Muscle layer of colon (tissue), 2 donors: Measurements from ENCODE around the gene RSPH1.

Experiments
- H3K27ac ChIP-seq: one replicate; pipeline ENCODE4 v1.7.0; 2013; ENCODE audit warnings: low read depth, mild to moderate bottlenecking, low read length, moderate library complexity
- H3K27me3 ChIP-seq, 2 donors: one replicate each; pipeline ENCODE4 v1.7.0; 2013; ENCODE audit warnings: low read length in 2 of 2, mild to moderate bottlenecking in 2 of 2; ENCODE audit not compliant: insufficient read depth in 2 of 2, control insufficient read depth in 1 of 2
- H3K36me3 ChIP-seq: one replicate; pipeline ENCODE4 v1.7.0; 2013; ENCODE audit warnings: mild to moderate bottlenecking, low read length; ENCODE audit not compliant: insufficient read depth
- H3K4me1 ChIP-seq: one replicate; pipeline ENCODE4 v1.7.0; 2013; ENCODE audit warnings: mild to moderate bottlenecking, low read length; ENCODE audit not compliant: insufficient read depth
- H3K4me3 ChIP-seq, 2 donors: one replicate each; pipeline ENCODE4 v1.7.0; 2013; ENCODE audit warnings: low read length in 2 of 2, low read depth in 1 of 2, mild to moderate bottlenecking in 1 of 2, moderate library complexity in 1 of 2
- H3K9ac ChIP-seq: one replicate; pipeline ENCODE4 v1.7.0; 2013; ENCODE audit warnings: low read length
- H3K9me3 ChIP-seq: one replicate; pipeline ENCODE4 v1.7.0; 2013; ENCODE audit warnings: mild to moderate bottlenecking, low read length
- donor health status: abdominal sarcoma.
- donor health status: Adenocarcinoma of cecum.

Gene RSPH1

GRCh38 chr21:42469272-42469671, 26.8 kb downstream of the RSPH1 start:
- Histone ChIP-seq H3K9ac (no peak overlapping the region), H3K36me3 (no peaks in the 10 kb centered on the region), H3K27me3 (no peaks in the 10 kb centered on the region), H3K9me3 (no peaks in the 10 kb centered on the region), H3K4me3 (no peak overlapping the region), H3K27ac (no peak overlapping the region), H3K4me1 (peaks cover 3% of the 10 kb centered on the region)

- Histone ChIP-seq H3K36me3 (no peaks in the 10 kb centered on the region), H3K9ac (no peak overlapping the region), H3K27me3 (no peaks in the 10 kb centered on the region), H3K4me3 (no peak overlapping the region), H3K4me1 (peaks cover 3% of the 10 kb centered on the region), H3K27ac (no peak overlapping the region), H3K9me3 (no peaks in the 10 kb centered on the region)
These were observed 27.4 kb downstream of the RSPH1 start for GRCh38 chr21:42468491-42469131.

- peaks cover 3% of the 10 kb centered on the region for H3K4me1 ChIP-seq
- H3K9ac ChIP-seq: no peak overlapping the region
- H3K27ac ChIP-seq: no peak overlapping the region
- H3K27me3 ChIP-seq: no peaks in the 10 kb centered on the region
- no peaks in the 10 kb centered on the region for H3K36me3 ChIP-seq
- H3K9me3 ChIP-seq: no peaks in the 10 kb centered on the region
- H3K4me3 ChIP-seq: no peak overlapping the region
These were observed 28.7 kb downstream of the RSPH1 start for GRCh38 chr21:42467140-42467983.

DNA sequence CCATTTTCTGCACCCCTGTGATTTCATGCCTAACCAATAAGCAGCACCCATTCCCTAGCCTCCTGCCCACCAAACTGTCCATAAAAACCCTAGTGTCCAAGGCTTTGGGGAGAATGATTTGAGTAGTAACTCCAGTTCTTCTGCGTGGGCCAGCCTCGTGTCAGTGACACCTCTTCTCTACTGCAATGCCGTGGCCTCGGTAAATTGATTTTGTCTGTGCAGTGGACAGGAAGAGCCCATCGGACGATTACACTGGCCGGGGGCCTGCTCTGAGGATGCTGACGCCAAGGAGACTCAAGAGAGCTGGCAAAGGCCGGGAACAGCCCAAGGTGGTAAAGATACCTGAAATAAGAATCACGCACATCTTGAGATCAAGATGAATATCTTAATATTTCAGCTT, 29.3 kb downstream of the RSPH1 start:
- Histone ChIP-seq H3K9ac (no peak overlapping the region), H3K27ac (no peak overlapping the region), H3K4me3 (no peak overlapping the region), H3K36me3 (no peaks in the 10 kb centered on the region), H3K4me1 (peaks cover 3% of the 10 kb centered on the region), H3K9me3 (no peaks in the 10 kb centered on the region), H3K27me3 (no peaks in the 10 kb centered on the region)

- no peak overlapping the region for H3K9ac ChIP-seq
- H3K9me3 ChIP-seq: no peaks in the 10 kb centered on the region
- H3K4me3 ChIP-seq: no peak overlapping the region
- H3K4me1 ChIP-seq: peaks cover 3% of the 10 kb centered on the region
- H3K27me3 ChIP-seq: no peaks in the 10 kb centered on the region
- H3K27ac ChIP-seq: no peak overlapping the region
- no peaks in the 10 kb centered on the region for H3K36me3 ChIP-seq
These were observed 30.3 kb downstream of the RSPH1 start for GRCh38 chr21:42465803-42466127.

GRCh38 chr21:42465008-42465802, 30.8 kb downstream of the RSPH1 start:
- peaks cover 3% of the 10 kb centered on the region for H3K4me1 ChIP-seq
- H3K9me3 ChIP-seq: no peaks in the 10 kb centered on the region
- H3K36me3 ChIP-seq: no peaks in the 10 kb centered on the region
- no peaks in the 10 kb centered on the region for H3K27me3 ChIP-seq
- H3K4me3 ChIP-seq: no peak overlapping the region
- no peak overlapping the region for H3K9ac ChIP-seq
- H3K27ac ChIP-seq: no peak overlapping the region

DNA sequence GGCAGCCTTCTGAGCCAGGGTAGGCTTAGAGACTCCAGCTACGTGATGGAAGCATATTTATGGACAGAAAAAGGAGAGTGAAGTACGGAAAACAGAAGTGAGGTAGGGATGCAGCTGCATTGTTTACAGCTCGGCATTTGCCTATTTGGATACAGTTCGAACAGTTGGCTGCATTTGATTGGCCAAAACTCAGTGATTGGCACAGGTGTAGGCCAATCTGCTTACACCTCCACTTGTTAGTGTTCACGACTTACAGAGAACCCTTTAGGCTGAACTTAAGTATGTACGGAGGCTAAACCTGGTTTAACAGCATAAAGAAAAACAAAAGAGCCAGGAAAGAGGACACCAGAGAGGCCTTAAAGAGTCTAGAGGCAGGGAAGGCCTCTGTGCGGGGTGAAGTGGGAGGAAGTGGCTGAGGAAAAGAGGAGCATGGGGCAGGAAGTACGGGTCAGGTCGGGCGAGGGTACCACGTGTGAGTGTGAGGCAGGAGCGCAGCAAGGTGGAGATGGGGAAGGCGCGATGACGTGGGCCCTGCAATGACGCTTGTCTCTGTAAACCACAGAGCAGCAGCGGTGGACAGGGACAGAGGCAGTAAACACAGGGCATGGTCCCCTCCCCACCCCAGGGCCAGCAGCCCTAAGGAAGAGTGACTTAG, 32.0 kb downstream of the RSPH1 start:
- Histone ChIP-seq H3K4me3 (no peak overlapping the region), H3K27me3 (no peaks in the 10 kb centered on the region), H3K9ac (no peak overlapping the region), H3K36me3 (no peaks in the 10 kb centered on the region), H3K27ac (no peak overlapping the region), H3K9me3 (no peaks in the 10 kb centered on the region), H3K4me1 (peaks cover 3% of the 10 kb centered on the region)

- Histone ChIP-seq H3K4me3 (no peak overlapping the region), H3K4me1 (peaks cover 3% of the 10 kb centered on the region), H3K9me3 (no peaks in the 10 kb centered on the region), H3K36me3 (no peaks in the 10 kb centered on the region), H3K27me3 (no peaks in the 10 kb centered on the region), H3K27ac (no peak overlapping the region), H3K9ac (no peak overlapping the region)
These were observed 33.8 kb downstream of the RSPH1 start for GRCh38 chr21:42461881-42462877.

- H3K9ac ChIP-seq: no peak overlapping the region
- H3K9me3 ChIP-seq: no peaks in the 10 kb centered on the region
- no peak overlapping the region for H3K4me3 ChIP-seq
- H3K27ac ChIP-seq: no peak overlapping the region
- no peaks in the 10 kb centered on the region for H3K36me3 ChIP-seq
- no peaks in the 10 kb centered on the region for H3K27me3 ChIP-seq
- H3K4me1 ChIP-seq: peaks cover 3% of the 10 kb centered on the region
These were observed 34.9 kb downstream of the RSPH1 start for GRCh38 chr21:42461185-42461520.

GRCh38 chr21:42460391-42461184, 35.4 kb downstream of the RSPH1 start:
- Histone ChIP-seq H3K9me3 (no peaks in the 10 kb centered on the region), H3K9ac (no peak overlapping the region), H3K27ac (no peak overlapping the region)

More at GRCh38 chr21:42460391-42461184, 35.4 kb downstream of the RSPH1 start:
- no peaks in the 10 kb centered on the region for H3K27me3 ChIP-seq
- no peak overlapping the region for H3K4me3 ChIP-seq
- no peaks in the 10 kb centered on the region for H3K36me3 ChIP-seq
- peaks cover 3% of the 10 kb centered on the region for H3K4me1 ChIP-seq
